ENCODE results near the gene RAP1GAP2. TPM values are rescaled to one million over a fixed set of nuclear protein-coding genes. Genes with fewer than 3 reads are reported as not detected.
A peak's percentile ranks its signal among the peaks of the same experiment; 100 is the strongest.

The RAP1GAP2 gene
- total RNA-seq, 1 donor from 2014 or later = 8.6 TPM

DNA sequence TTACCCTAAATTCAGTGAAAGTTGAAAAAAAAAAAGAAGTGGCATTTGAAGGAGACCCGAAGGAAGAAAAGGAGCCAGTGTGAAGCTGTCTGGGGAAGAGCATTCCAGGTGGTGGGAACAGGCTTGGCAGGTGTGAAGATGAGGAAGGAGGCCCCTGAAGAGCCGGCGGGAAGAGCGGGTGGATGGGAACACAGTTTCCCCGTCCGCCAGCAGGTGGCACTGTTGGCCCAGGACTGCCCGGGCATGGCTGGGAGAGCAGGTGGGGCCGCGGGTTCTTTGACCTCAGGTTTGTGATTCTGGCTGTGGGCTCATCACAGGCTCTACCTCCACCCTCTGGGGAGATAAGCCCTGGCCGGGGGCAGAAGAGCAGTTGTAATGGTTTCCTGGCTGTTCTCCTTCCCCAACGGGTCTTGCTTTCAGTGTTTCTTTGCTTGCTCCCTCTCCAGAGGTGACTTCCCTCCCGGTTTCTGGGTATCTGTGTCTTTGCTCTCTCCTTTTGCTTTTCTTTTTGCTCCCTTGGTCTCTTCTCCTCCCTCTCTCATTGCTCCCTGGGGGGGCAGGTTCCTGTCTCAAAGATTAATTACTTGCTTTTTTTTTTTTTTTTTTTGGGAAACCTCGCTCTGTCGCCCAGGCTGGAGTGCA, 32.3 kb downstream of the RAP1GAP2 start:
- FAIRE-seq = no peak
- Histone ChIP-seq H3K4me3 (ENCODE audit: insufficient read depth, low read depth, low read length) (no peak overlapping the region), H3K4me1 (ENCODE audit: insufficient read depth, low read length) (no peaks in the 10 kb centered on the region), H3K79me2 (ENCODE audit: insufficient read depth, low read length) (no peaks in the 10 kb centered on the region), H3K27ac (ENCODE audit: low read depth, low read length) (no peak overlapping the region), H3K9ac (ENCODE audit: low read length) (no peak overlapping the region), H3K36me3 (ENCODE audit: insufficient read depth, low read length) (no peaks in the 10 kb centered on the region), H3K4me2 (ENCODE audit: low read length) (no peak overlapping the region), H3K27me3 (ENCODE audit: insufficient read depth, low read length) (peaks cover 2% of the 10 kb centered on the region), H4K20me1 (ENCODE audit: insufficient read depth, low read length) (no peaks in the 10 kb centered on the region), H3K9me3 (ENCODE audit: insufficient read depth, low read depth, low read length) (no peaks in the 10 kb centered on the region), H2AFZ (ENCODE audit: low read depth, low read length) (no peak overlapping the region)
- Mint-ChIP-seq H3K27me3 (ENCODE audit: low read depth, unreplicated experiment) (peaks cover 6% of the 10 kb centered on the region), H3K36me3 (ENCODE audit: low read depth, unreplicated experiment) (no peaks in the 10 kb centered on the region), H3K4me1 (ENCODE audit: low read depth, unreplicated experiment) (peaks cover 1% of the 10 kb centered on the region), H3K27ac (ENCODE audit: unreplicated experiment) (no peak overlapping the region), H3K4me3 (ENCODE audit: unreplicated experiment) (no peak overlapping the region), H3K9me3 (ENCODE audit: unreplicated experiment) (no peaks in the 10 kb centered on the region)
- DNase-seq (ENCODE audit: low read depth) = no peak
- TF ChIP-seq EZH2 (IDR thresholded peaks at IDR 0.05; ENCODE audit: insufficient read depth, low read length) (no peak), CTCF (IDR thresholded peaks at IDR 0.05; ENCODE audit: insufficient read depth, low read depth, low read length) (peak; percentile 71)

DNA sequence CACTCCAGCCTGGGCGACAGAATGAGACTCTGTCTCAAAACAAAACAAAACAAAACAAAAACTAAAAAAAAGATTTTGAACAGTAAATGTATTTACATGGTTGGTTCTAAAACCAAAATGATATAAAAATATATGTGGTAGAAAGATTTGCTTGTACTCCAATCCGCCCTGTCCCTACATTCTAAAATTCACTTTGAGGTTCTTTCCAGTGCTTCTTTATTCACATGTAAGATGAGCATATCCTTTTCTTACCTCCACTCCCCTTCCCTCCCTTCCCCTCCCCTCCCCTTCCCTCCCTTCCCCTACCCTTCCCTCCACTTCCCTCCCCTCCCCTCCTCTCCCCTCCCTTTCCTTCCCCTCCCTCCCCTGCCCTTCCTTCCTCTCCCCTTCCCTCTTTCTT, 34.4 kb downstream of the RAP1GAP2 start:
- Histone ChIP-seq H3K36me3 (ENCODE audit: insufficient read depth, low read length) (no peaks in the 10 kb centered on the region), H3K79me2 (ENCODE audit: insufficient read depth, low read length) (no peaks in the 10 kb centered on the region), H3K27me3 (ENCODE audit: insufficient read depth, low read length) (peaks cover 2% of the 10 kb centered on the region), H3K9me3 (ENCODE audit: insufficient read depth, low read depth, low read length) (no peaks in the 10 kb centered on the region), H3K4me1 (ENCODE audit: insufficient read depth, low read length) (no peaks in the 10 kb centered on the region), H2AFZ (ENCODE audit: low read depth, low read length) (no peak overlapping the region), H3K27ac (ENCODE audit: low read depth, low read length) (no peak overlapping the region), H3K9ac (ENCODE audit: low read length) (no peak overlapping the region), H3K4me2 (ENCODE audit: low read length) (no peak overlapping the region), H4K20me1 (ENCODE audit: insufficient read depth, low read length) (no peaks in the 10 kb centered on the region), H3K4me3 (ENCODE audit: insufficient read depth, low read depth, low read length) (no peak overlapping the region)
- TF ChIP-seq EZH2 (IDR thresholded peaks at IDR 0.05; ENCODE audit: insufficient read depth, low read length) (no peak), CTCF (IDR thresholded peaks at IDR 0.05; ENCODE audit: insufficient read depth, low read depth, low read length) (no peak)
- H3K4me1 Mint-ChIP-seq (ENCODE audit: low read depth, unreplicated experiment) = peaks cover under 1% of the 10 kb centered on the region
- DNase-seq (ENCODE audit: low read depth) (no peak), FAIRE-seq (no peak)
- H3K27ac Mint-ChIP-seq (ENCODE audit: unreplicated experiment) = no peak overlapping the region
- peaks cover 9% of the 10 kb centered on the region for H3K27me3 Mint-ChIP-seq (ENCODE audit: low read depth, unreplicated experiment)
- H3K36me3 Mint-ChIP-seq (ENCODE audit: low read depth, unreplicated experiment) = no peaks in the 10 kb centered on the region
- no peaks in the 10 kb centered on the region for H3K9me3 Mint-ChIP-seq (ENCODE audit: unreplicated experiment)
- H3K4me3 Mint-ChIP-seq (ENCODE audit: unreplicated experiment) = no peak overlapping the region

GRCh38 chr17:2835780-2836179, 39.5 kb downstream of the RAP1GAP2 start:
- DNase-seq (ENCODE audit: low read depth) (no peak), FAIRE-seq (no peak)
- H3K4me3 Mint-ChIP-seq (ENCODE audit: unreplicated experiment) = no peak overlapping the region
- no peaks in the 10 kb centered on the region for H3K4me1 Mint-ChIP-seq (ENCODE audit: low read depth, unreplicated experiment)
- Histone ChIP-seq H3K4me1 (ENCODE audit: insufficient read depth, low read length) (no peaks in the 10 kb centered on the region), H3K27ac (ENCODE audit: low read depth, low read length) (no peak overlapping the region), H3K4me3 (ENCODE audit: insufficient read depth, low read depth, low read length) (no peak overlapping the region), H3K36me3 (ENCODE audit: insufficient read depth, low read length) (no peaks in the 10 kb centered on the region), H4K20me1 (ENCODE audit: insufficient read depth, low read length) (no peaks in the 10 kb centered on the region), H3K4me2 (ENCODE audit: low read length) (no peak overlapping the region), H2AFZ (ENCODE audit: low read depth, low read length) (no peak overlapping the region), H3K9me3 (ENCODE audit: insufficient read depth, low read depth, low read length) (no peaks in the 10 kb centered on the region), H3K27me3 (ENCODE audit: insufficient read depth, low read length) (peaks cover 2% of the 10 kb centered on the region), H3K79me2 (ENCODE audit: insufficient read depth, low read length) (no peaks in the 10 kb centered on the region), H3K9ac (ENCODE audit: low read length) (no peak overlapping the region)
- H3K27me3 Mint-ChIP-seq (ENCODE audit: low read depth, unreplicated experiment) = peaks cover 12% of the 10 kb centered on the region
- H3K27ac Mint-ChIP-seq (ENCODE audit: unreplicated experiment) = no peak overlapping the region
- H3K9me3 Mint-ChIP-seq (ENCODE audit: unreplicated experiment) = no peaks in the 10 kb centered on the region
- TF ChIP-seq EZH2 (IDR thresholded peaks at IDR 0.05; ENCODE audit: insufficient read depth, low read length) (no peak), CTCF (IDR thresholded peaks at IDR 0.05; ENCODE audit: insufficient read depth, low read depth, low read length) (no peak)
- H3K36me3 Mint-ChIP-seq (ENCODE audit: low read depth, unreplicated experiment) = no peaks in the 10 kb centered on the region
